Osteocyte (in vitro differentiated cells): Measurements from ENCODE around the gene LYPD4. TPM values are rescaled to one million over a fixed set of nuclear protein-coding genes. Genes with fewer than 3 reads are reported as not detected.

Experiments
- DNase-seq: peaks from one replicate; pipeline ENCODE4 v3.0.0; 2021; ENCODE audit warnings: mixed read lengths; ENCODE audit not compliant: unreplicated experiment; ENCODE audit errors: extremely low spot score
- H3K27ac Mint-ChIP-seq: one replicate; pipeline ENCODE4 v1.8.0; 2021; ENCODE audit warnings: mild to moderate bottlenecking, mixed read lengths; ENCODE audit not compliant: unreplicated experiment
- H3K27me3 Mint-ChIP-seq: one replicate; pipeline ENCODE4 v1.8.0; 2021; ENCODE audit warnings: mixed read lengths; ENCODE audit not compliant: unreplicated experiment
- H3K36me3 Mint-ChIP-seq: one replicate; pipeline ENCODE4 v1.8.0; 2021; ENCODE audit warnings: mixed read lengths; ENCODE audit not compliant: unreplicated experiment
- H3K4me1 Mint-ChIP-seq: one replicate; pipeline ENCODE4 v1.8.0; 2021; ENCODE audit warnings: mixed read lengths; ENCODE audit not compliant: unreplicated experiment
- H3K4me3 Mint-ChIP-seq: one replicate; pipeline ENCODE4 v1.8.0; 2021; ENCODE audit warnings: mild to moderate bottlenecking, moderate library complexity, mixed read lengths; ENCODE audit not compliant: unreplicated experiment
- H3K9me3 Mint-ChIP-seq: one replicate; pipeline ENCODE4 v1.8.0; 2021; ENCODE audit warnings: mixed read lengths; ENCODE audit not compliant: unreplicated experiment
- CTCF ChIP-seq: fragments of 200-600 bp; sonication (generic); IDR thresholded peaks from 2 replicates; pipeline ENCODE4 v1.5.0; 2021; ENCODE audit warnings: antibody characterized with exemption, mild to moderate bottlenecking, moderate library complexity
- total RNA-seq: library from RNA; stranded (reverse); gene quantifications from 2 replicates; pipeline ENCODE4 v1.2.1, GENCODE V29; 2021

LYPD4 gene
- total RNA-seq, 1 donor from 2014 or later: not detected

GRCh38 chr19:41859213-41859617 is 14.7 kb upstream of the LYPD4 start:
- no peak for DNase-seq
- Mint-ChIP-seq H3K4me3 (peak overlapping the region; percentile 99), H3K9me3 (no peaks in the 10 kb centered on the region), H3K27me3 (peaks cover 17% of the 10 kb centered on the region), H3K4me1 (peaks cover 34% of the 10 kb centered on the region), H3K27ac (peak overlapping the region; percentile 58), H3K36me3 (peaks cover 31% of the 10 kb centered on the region)
- no peak for TF ChIP-seq CTCF

GRCh38 chr19:41853768-41854167 is 9.3 kb upstream of the LYPD4 start:
- Mint-ChIP-seq H3K27me3 (peaks cover 55% of the 10 kb centered on the region), H3K36me3 (no peaks in the 10 kb centered on the region), H3K27ac (no peak overlapping the region), H3K4me1 (no peaks in the 10 kb centered on the region), H3K4me3 (no peak overlapping the region), H3K9me3 (no peaks in the 10 kb centered on the region)
- no peak for DNase-seq
- no peak for TF ChIP-seq CTCF

GRCh38 chr19:41853344-41853743 is 8.9 kb upstream of the LYPD4 start:
- Mint-ChIP-seq H3K4me3 (no peak overlapping the region), H3K27me3 (peaks cover 55% of the 10 kb centered on the region)
- no peak for TF ChIP-seq CTCF

GRCh38 chr19:41851456-41851855 is 7.0 kb upstream of the LYPD4 start:
- TF ChIP-seq CTCF: no peak
- H3K27me3 Mint-ChIP-seq: peaks cover 48% of the 10 kb centered on the region
- no peaks in the 10 kb centered on the region for H3K4me1 Mint-ChIP-seq
- DNase-seq: no peak
- H3K27ac Mint-ChIP-seq: no peak overlapping the region
- no peaks in the 10 kb centered on the region for H3K9me3 Mint-ChIP-seq
- no peak overlapping the region for H3K4me3 Mint-ChIP-seq
- no peaks in the 10 kb centered on the region for H3K36me3 Mint-ChIP-seq

More at GRCh38 chr19:41853344-41853743, 8.9 kb upstream of the LYPD4 start:
- DNase-seq: no peak
- H3K36me3 Mint-ChIP-seq: no peaks in the 10 kb centered on the region
- H3K9me3 Mint-ChIP-seq: no peaks in the 10 kb centered on the region
- no peak overlapping the region for H3K27ac Mint-ChIP-seq
- no peaks in the 10 kb centered on the region for H3K4me1 Mint-ChIP-seq

GRCh38 chr19:41850381-41850780 is 5.9 kb upstream of the LYPD4 start:
- peaks cover 54% of the 10 kb centered on the region for H3K27me3 Mint-ChIP-seq
- no peak overlapping the region for H3K4me3 Mint-ChIP-seq
- DNase-seq: no peak
- no peak overlapping the region for H3K27ac Mint-ChIP-seq
- H3K4me1 Mint-ChIP-seq: no peaks in the 10 kb centered on the region
- no peaks in the 10 kb centered on the region for H3K9me3 Mint-ChIP-seq
- TF ChIP-seq CTCF: no peak
- H3K36me3 Mint-ChIP-seq: no peaks in the 10 kb centered on the region
